H1 (cell line): Measurements from ENCODE around the gene ABCC9. TPM values are rescaled to one million over a fixed set of nuclear protein-coding genes. Genes with fewer than 3 reads are reported as not detected.

Source experiments
- BRCA1 ChIP-seq: IDR thresholded peaks from 2 replicates; pipeline ENCODE4 v1.6.1; 2012; ENCODE audit warnings: low read depth, low read length, improper control_type of control experiment
- CHD2 ChIP-seq: IDR thresholded peaks from 2 replicates; pipeline ENCODE4 v1.6.1; 2012; ENCODE audit warnings: low read length, improper control_type of control experiment
- EZH2 ChIP-seq: fragments of 200-600 bp; sonication (generic); IDR thresholded peaks from 2 replicates; pipeline ENCODE4 v1.7.1; 2012; ENCODE audit warnings: low read depth, mild to moderate bottlenecking, moderate library complexity, low read length, inconsistent platforms; ENCODE audit not compliant: severe bottlenecking
- SIN3A ChIP-seq, 2 experiments: IDR thresholded peaks in 1 of 2; conservative IDR thresholded peaks in 1 of 2; 2 replicates each; pipeline ENCODE4 v1.6.1; 2011 to 2012; ENCODE audit warnings: low read length in 2 of 2, improper control_type of control experiment in 1 of 2, low read depth in 1 of 2, mild to moderate bottlenecking in 1 of 2
- SRF ChIP-seq: IDR thresholded peaks from 2 replicates; pipeline ENCODE4 v1.6.1; 2011; ENCODE audit warnings: mild to moderate bottlenecking, low read depth, low read length, moderate library complexity
- TCF12 ChIP-seq: IDR thresholded peaks from 2 replicates; pipeline ENCODE4 v1.6.1; 2011; ENCODE audit warnings: low read depth, mild to moderate bottlenecking, low read length
- polyA plus RNA-seq, 7 experiments: library from polyadenylated mRNA; depleted of rRNA in 3 of 7; stranded (reverse) in 5 of 7; unstranded in 2 of 7; fragments of >200 nt in 5 of 7; fragments of 200-250 nt in 2 of 7; gene quantifications; 1 replicate in 5 of 7; 2 replicates in 1 of 7; 4 replicates in 1 of 7; pipeline versions ENCODE4 v1.2.1 to v1.2.3, GENCODE V29; 2011 to 2013; ENCODE audit warnings: missing spikeins in 2 of 7, mixed read lengths in 2 of 7
- total RNA-seq: library from RNA; stranded (reverse); fragmentation: NEBNext Ultra II Directional; extraction: Animal tissue kit (Norgen Biotek cat#: 25700); gene quantifications from 2 replicates; pipeline ENCODE4 v1.2.1, GENCODE V29; 2021

ABCC9 gene
- total and polyA plus RNA-seq, 2 of the 8 experiments (the other 6 are each of a cell fraction or from before 2014, with no cell fraction given) = under 0.01 TPM; not detected in 1

GRCh38 chr12:21776175-21776574 lies 165.1 kb downstream of the ABCC9 start (continued):
- TF ChIP-seq SIN3A (conservative IDR thresholded peaks at IDR 0.05 in 1 of 2, IDR thresholded peaks at IDR 0.05 in 1 of 2; ENCODE audit: low read depth in 1 of 2, low read length in 2 of 2) (no peak), BRCA1 (no peak), CHD2 (no peak), SRF (no peak), TCF12 (no peak), EZH2 (no peak)
